ENCODE measurements around the gene TRIM52.

- TF ChIP-seq EZH2phosphoT487 (IDR thresholded peaks at IDR 0.05; ENCODE audit: borderline replicate concordance, low read depth): no peak
- no peak; the same call in 1 of the 2 replicates for TF ChIP-seq POLR2AphosphoS5 (IDR thresholded peaks at IDR 0.05; ENCODE audit: low read depth, low read length)
- no peak for TF ChIP-seq SIN3A (IDR thresholded peaks at IDR 0.05; ENCODE audit: borderline replicate concordance, low read depth, low read length)
- no peak for TF ChIP-seq RCOR1 (IDR thresholded peaks at IDR 0.05; ENCODE audit: low read length)
- no peak for TF ChIP-seq CTCF (IDR thresholded peaks at IDR 0.05)
Measured at GRCh38 chr5:181243018-181243563, 17.9 kb downstream of the TRIM52 start.

All from SK-N-SH (cell line).